Mucosa of descending colon (tissue), 3 donors: ENCODE results near the gene PER2. TPM values are rescaled to one million over a fixed set of nuclear protein-coding genes. Genes with fewer than 3 reads are reported as not detected.
A peak's percentile ranks its signal among the peaks of the same experiment; 100 is the strongest.

Source experiments
- ATAC-seq: fragments of 200-7000 bp; cut with Tn5 transposase; one replicate; pipeline ENCODE4 v1.9.1; 2020; ENCODE audit warnings: mild to moderate bottlenecking, moderate library complexity
- DNase-seq, 3 donors: peaks; one replicate each; pipeline ENCODE4 v3.0.0-alpha.2; 2020
- H3K36me3 ChIP-seq: fragments of 200-600 bp; one replicate; pipeline ENCODE4 v1.8.0; 2021; ENCODE audit warnings: low read depth, mild to moderate bottlenecking
- H3K4me1 ChIP-seq: fragments of 200-600 bp; one replicate; pipeline ENCODE4 v1.8.0; 2021; ENCODE audit warnings: low read depth, mild to moderate bottlenecking
- H3K4me3 ChIP-seq: fragments of 200-600 bp; one replicate; pipeline ENCODE4 v1.8.0; 2021; ENCODE audit warnings: mild to moderate bottlenecking
- H3K9me3 ChIP-seq: fragments of 200-600 bp; one replicate; pipeline ENCODE4 v1.8.0; 2021; ENCODE audit warnings: mild to moderate bottlenecking
- intact Hi-C, 2 donors: fragments of 100-400 bp; cut with DNase I in 1 of 2; cut with micrococcal nuclease in 1 of 2; formaldehyde crosslinking; loops; one replicate each; pipeline versions ENCODE4 v1.11.0 to v1.11.1; 2022; cut with DNase I, micrococcal nuclease
- total RNA-seq, 3 donors: library from RNA; stranded (reverse); fragmentation: NEBNext Ultra II Directional in 2 of 3; extraction: Animal tissue kit (Norgen Biotek cat#: 25700) in 2 of 3; gene quantifications; one replicate each; pipeline versions ENCODE4 v1.2.1 to v1.2.4, GENCODE V29; 2021 to 2023
- TF ChIP-seq, protein P1 (sequence below): fragments of 200-600 bp; IDR thresholded peaks from one replicate; pipeline ENCODE4 v1.8.0; 2022; ENCODE audit warnings: antibody characterized with exemption, mild to moderate bottlenecking
- donor health status: DM: no; HTN: no; CAD: no; lungs with moderate emphysema.
- donor health status: DM: no; HTN: no; CAD: no.
- donor health status: DM: no; HTN: yes; CAD: no.

PER2 gene
- total RNA-seq, 3 donors from 2014 or later: 22.6 to 26.8 (median 22.6) TPM

DNA sequence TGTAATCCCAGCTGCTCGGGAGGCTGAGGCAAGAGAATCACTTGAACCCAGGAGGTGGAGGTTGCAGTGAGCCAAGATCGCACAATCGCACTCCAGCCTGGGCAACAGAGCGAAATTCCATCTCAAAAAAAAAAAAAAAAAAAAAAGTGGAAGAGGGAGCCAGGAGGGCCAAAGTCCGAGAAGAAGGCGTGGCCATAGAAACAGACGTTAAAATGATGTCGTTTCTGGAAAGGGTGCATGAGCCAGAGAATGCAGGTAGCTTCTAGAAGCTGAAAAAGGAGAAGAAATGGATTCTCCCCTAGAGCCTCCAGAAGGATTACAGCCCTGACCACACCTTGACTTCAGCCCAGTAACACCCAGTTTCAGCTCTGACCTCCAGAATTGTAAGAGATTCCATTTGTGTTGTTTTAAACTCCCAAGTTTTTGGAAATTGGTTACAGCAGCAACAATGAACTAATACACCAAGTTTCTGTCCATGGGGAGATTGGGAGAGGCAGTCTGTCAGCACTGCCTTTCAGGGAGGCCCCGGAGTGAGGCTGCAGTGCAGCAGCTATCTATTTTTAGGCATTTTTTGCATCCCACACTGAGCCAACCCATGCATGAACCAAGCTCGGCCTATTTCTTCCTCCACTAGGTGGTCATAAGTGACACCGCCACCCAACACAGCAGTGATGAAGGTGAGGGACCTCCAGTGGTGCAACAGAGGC is 17.7 kb upstream of the PER2 start:
- peak in 1 of 3 donors; percentile 78 for DNase-seq
- intact Hi-C loops: no loop called here
- H3K4me1 ChIP-seq: peaks cover 3% of the 10 kb centered on the region
- H3K9me3 ChIP-seq: no peaks in the 10 kb centered on the region
- TF ChIP-seq, protein P1, sequence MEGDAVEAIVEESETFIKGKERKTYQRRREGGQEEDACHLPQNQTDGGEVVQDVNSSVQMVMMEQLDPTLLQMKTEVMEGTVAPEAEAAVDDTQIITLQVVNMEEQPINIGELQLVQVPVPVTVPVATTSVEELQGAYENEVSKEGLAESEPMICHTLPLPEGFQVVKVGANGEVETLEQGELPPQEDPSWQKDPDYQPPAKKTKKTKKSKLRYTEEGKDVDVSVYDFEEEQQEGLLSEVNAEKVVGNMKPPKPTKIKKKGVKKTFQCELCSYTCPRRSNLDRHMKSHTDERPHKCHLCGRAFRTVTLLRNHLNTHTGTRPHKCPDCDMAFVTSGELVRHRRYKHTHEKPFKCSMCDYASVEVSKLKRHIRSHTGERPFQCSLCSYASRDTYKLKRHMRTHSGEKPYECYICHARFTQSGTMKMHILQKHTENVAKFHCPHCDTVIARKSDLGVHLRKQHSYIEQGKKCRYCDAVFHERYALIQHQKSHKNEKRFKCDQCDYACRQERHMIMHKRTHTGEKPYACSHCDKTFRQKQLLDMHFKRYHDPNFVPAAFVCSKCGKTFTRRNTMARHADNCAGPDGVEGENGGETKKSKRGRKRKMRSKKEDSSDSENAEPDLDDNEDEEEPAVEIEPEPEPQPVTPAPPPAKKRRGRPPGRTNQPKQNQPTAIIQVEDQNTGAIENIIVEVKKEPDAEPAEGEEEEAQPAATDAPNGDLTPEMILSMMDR: no peak
- H3K36me3 ChIP-seq: no peaks in the 10 kb centered on the region
- ATAC-seq: peak; percentile 71
- H3K4me3 ChIP-seq: no peak overlapping the region

DNA sequence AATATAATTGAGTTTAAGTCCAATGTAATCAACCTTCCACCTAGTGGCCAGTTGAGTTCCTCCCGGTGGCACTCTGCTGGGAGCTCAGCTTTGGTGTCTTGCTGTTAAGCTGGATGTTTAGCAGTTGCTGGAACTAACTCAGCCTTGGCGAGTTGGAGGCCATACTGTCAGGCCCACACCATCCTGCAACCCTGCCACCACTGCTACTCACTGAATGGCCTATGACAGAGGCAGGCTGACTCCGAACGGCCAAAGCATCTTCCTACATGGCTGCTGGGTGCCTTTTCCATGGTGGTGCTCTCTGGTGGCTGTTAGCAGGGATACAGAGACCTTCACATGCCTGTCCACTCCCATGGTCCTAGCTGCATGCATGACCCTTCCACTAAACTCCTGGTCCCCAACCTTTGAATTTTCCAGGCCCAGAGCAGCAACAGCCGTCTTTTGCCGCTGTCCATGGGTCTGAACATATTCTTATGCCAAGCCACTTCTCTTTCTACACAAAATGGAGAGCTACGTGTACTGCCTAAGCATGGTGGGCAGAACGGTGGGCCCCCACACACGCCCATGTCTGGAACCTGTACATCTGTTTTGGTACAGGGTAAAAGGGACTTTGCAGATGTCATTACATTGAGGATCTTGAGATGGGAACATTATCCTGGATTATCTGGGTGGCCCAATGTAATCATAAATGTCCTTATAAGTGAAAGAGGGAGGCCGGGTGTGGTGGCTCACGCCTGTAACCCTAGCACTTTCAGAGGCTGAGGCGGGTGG is 16.9 kb upstream of the PER2 start:
- intact Hi-C loops: no loop called here
- no peak overlapping the region for H3K4me3 ChIP-seq
- peak in 1 of 3 donors; percentile 53 for DNase-seq
- H3K4me1 ChIP-seq: peaks cover 3% of the 10 kb centered on the region
- TF ChIP-seq, protein P1: no peak
- peak; percentile 74 for ATAC-seq
- no peaks in the 10 kb centered on the region for H3K9me3 ChIP-seq
- H3K36me3 ChIP-seq: no peaks in the 10 kb centered on the region

- no peak for DNase-seq
- no peak for ATAC-seq
- Histone ChIP-seq H3K4me1 (peaks cover 9% of the 10 kb centered on the region), H3K36me3 (no peaks in the 10 kb centered on the region), H3K9me3 (no peaks in the 10 kb centered on the region), H3K4me3 (no peak overlapping the region)
- TF ChIP-seq, protein P1: no peak
- intact Hi-C loops: no loop called here
Measured at GRCh38 chr2:238304116-238304515, 15.7 kb upstream of the PER2 start.

DNA sequence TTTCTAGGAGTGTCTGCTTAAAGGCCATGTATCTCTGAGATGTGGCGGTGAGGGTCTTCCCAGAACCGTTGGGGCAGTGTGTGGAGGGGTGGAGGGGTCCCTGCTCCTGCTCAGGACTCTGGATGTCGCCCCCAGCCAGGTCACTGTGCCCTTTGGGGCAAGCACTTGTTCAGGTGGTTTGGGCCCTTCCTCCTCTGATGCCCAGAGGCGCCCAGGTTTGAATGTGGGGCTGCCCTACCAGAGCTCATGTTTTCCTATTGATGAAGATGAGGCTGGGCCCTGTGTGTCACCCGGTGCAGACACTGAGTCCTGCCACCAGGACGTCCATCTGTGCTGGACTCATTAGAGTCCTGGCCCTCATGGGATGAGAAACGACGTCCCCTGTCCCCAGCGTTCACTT is 14.3 kb upstream of the PER2 start:
- Histone ChIP-seq H3K4me3 (no peak overlapping the region), H3K4me1 (peaks cover 13% of the 10 kb centered on the region), H3K9me3 (no peaks in the 10 kb centered on the region), H3K36me3 (no peaks in the 10 kb centered on the region)
- ATAC-seq: no peak
- intact Hi-C loops: no loop called here
- TF ChIP-seq, protein P1: no peak
- peak in 1 of 3 donors; percentile 46 for DNase-seq

- ATAC-seq (no peak), DNase-seq (no peak)
- Histone ChIP-seq H3K4me3 (no peak overlapping the region), H3K36me3 (no peaks in the 10 kb centered on the region), H3K9me3 (no peaks in the 10 kb centered on the region), H3K4me1 (peaks cover 13% of the 10 kb centered on the region)
- intact Hi-C loops: no loop called here
- TF ChIP-seq, protein P1: no peak
Measured at GRCh38 chr2:238302087-238302486, 13.7 kb upstream of the PER2 start.
